ENCODE data around the gene FNDC8.

- TF ChIP-seq CTCF (IDR thresholded peaks at IDR 0.05), result no peak
- TF ChIP-seq CBFB (CRISPR knock-in tag; IDR thresholded peaks at IDR 0.05; ENCODE audit: low read depth), result no peak
- TF ChIP-seq E2F1 (CRISPR knock-in tag; IDR thresholded peaks at IDR 0.05), result no peak
- no peak for TF ChIP-seq RORB (CRISPR knock-in tag; IDR thresholded peaks at IDR 0.05)
These were observed 9.0 kb downstream of the FNDC8 start for GRCh38 chr17:35130392-35130791.
